Mesendoderm (in vitro differentiated cells): ENCODE measurements around the gene CLDN24.
A peak's percentile ranks its signal among the peaks of the same experiment; 100 is the strongest.

Experiments used
- DNase-seq: peaks from one replicate; pipeline ENCODE4 v3.0.0; 2013
- H2AK5ac ChIP-seq: 2 replicates; pipeline ENCODE4 v1.6.1; 2013; ENCODE audit warnings: low read length, inconsistent platforms
- H2BK120ac ChIP-seq: 2 replicates; pipeline ENCODE4 v1.6.1; 2013; ENCODE audit warnings: low read depth, mild to moderate bottlenecking, low read length, moderate library complexity, mixed read lengths
- H2BK15ac ChIP-seq: replicated peaks from 2 replicates; pipeline ENCODE4 v1.6.1; 2013; ENCODE audit warnings: low read depth, mild to moderate bottlenecking, moderate library complexity
- H2BK5ac ChIP-seq: 2 replicates; pipeline ENCODE4 v1.6.1; 2013; ENCODE audit warnings: low read length, inconsistent platforms
- H3K18ac ChIP-seq: 2 replicates; pipeline ENCODE4 v1.6.1; 2013; ENCODE audit warnings: mild to moderate bottlenecking, low read length, mixed read lengths
- H3K23ac ChIP-seq: one replicate; pipeline ENCODE4 v1.6.1; 2013; ENCODE audit warnings: low read length
- H3K27ac ChIP-seq: 2 replicates; pipeline ENCODE4 v1.5.1; 2013; ENCODE audit warnings: low read depth, mild to moderate bottlenecking, inconsistent platforms, low read length, moderate library complexity
- H3K27me3 ChIP-seq: 2 replicates; pipeline ENCODE4 v1.6.1; 2013; ENCODE audit warnings: low read length, control low read depth, mild to moderate bottlenecking, inconsistent platforms; ENCODE audit not compliant: insufficient read depth, poor library complexity
- H3K36me3 ChIP-seq: 2 replicates; pipeline ENCODE4 v1.6.1; 2013; ENCODE audit warnings: low read length, inconsistent platforms; ENCODE audit not compliant: control insufficient read depth, insufficient read depth
- H3K4ac ChIP-seq: one replicate; pipeline ENCODE4 v1.6.1; 2013; ENCODE audit warnings: low read depth, mild to moderate bottlenecking, low read length, moderate library complexity
- H3K4me1 ChIP-seq: 2 replicates; pipeline ENCODE4 v1.6.1; 2013; ENCODE audit warnings: low read depth, low read length, inconsistent platforms; ENCODE audit not compliant: control insufficient read depth
- H3K4me2 ChIP-seq: 2 replicates; pipeline ENCODE4 v1.6.1; 2013; ENCODE audit warnings: low read length
- H3K4me3 ChIP-seq: 2 replicates; pipeline ENCODE4 v1.5.1; 2013; ENCODE audit warnings: mild to moderate bottlenecking, low read length
- H3K56ac ChIP-seq: one replicate; pipeline ENCODE4 v1.6.1; 2013; ENCODE audit warnings: low read length
- H3K79me1 ChIP-seq: 2 replicates; pipeline ENCODE4 v1.6.1; 2013; ENCODE audit warnings: low read length, inconsistent platforms
- H3K79me2 ChIP-seq: 2 replicates; pipeline ENCODE4 v1.6.1; 2013; ENCODE audit warnings: mild to moderate bottlenecking, low read length; ENCODE audit not compliant: control insufficient read depth, insufficient read depth
- H3K9ac ChIP-seq: 2 replicates; pipeline ENCODE4 v1.6.1; 2013; ENCODE audit warnings: low read length, inconsistent platforms
- H4K5ac ChIP-seq: one replicate; pipeline ENCODE4 v1.6.1; 2013; ENCODE audit warnings: low read length
- H4K8ac ChIP-seq: one replicate; pipeline ENCODE4 v1.6.1; 2013; ENCODE audit warnings: low read depth, mild to moderate bottlenecking, control low read depth, low read length, moderate library complexity
- WGBS: extraction: QIAGEN DNeasy Blood & Tissue Kit; methylation state at CpG from one replicate; pipeline ENCODE4 v1.1.7; 2013; ENCODE audit warnings: low lambda C conversion rate, missing lambda C conversion rate; ENCODE audit not compliant: insufficient coverage; ENCODE audit errors: extremely low coverage; 5-methylcytosine and 5-hydroxymethylcytosine counted together

Gene CLDN24

GRCh38 chr4:183356173-183356830, 34.1 kb upstream of the CLDN24 start:
- Histone ChIP-seq H2BK120ac (no peak overlapping the region), H3K56ac (peak overlapping the region; percentile 7), H4K5ac (no peak overlapping the region), H3K23ac (no peak overlapping the region), H3K9ac (no peak overlapping the region), H2BK15ac (no peak overlapping the region), H3K4me2 (no peak overlapping the region), H4K8ac (no peak overlapping the region), H3K36me3 (no peaks in the 10 kb centered on the region), H3K18ac (no peak overlapping the region), H3K79me2 (no peaks in the 10 kb centered on the region), H2AK5ac (no peak overlapping the region), H3K4me1 (no peaks in the 10 kb centered on the region), H3K79me1 (no peaks in the 10 kb centered on the region), H3K27ac (no peak overlapping the region), H2BK5ac (no peak overlapping the region), H3K27me3 (no peaks in the 10 kb centered on the region), H3K4me3 (no peak overlapping the region), H3K4ac (no peak overlapping the region)
- DNase-seq, result no peak
- no CpG with 5 or more reads among the region's 20 CpGs for WGBS

GRCh38 chr4:183355405-183355804, 33.2 kb upstream of the CLDN24 start:
- H2BK5ac ChIP-seq, result no peak overlapping the region
- H3K23ac ChIP-seq, result no peak overlapping the region
- no peak overlapping the region for H3K4me3 ChIP-seq
- H3K4me2 ChIP-seq, result no peak overlapping the region
- H2BK120ac ChIP-seq, result no peak overlapping the region
- H2AK5ac ChIP-seq, result no peak overlapping the region
- no peaks in the 10 kb centered on the region for H3K36me3 ChIP-seq
- no peak overlapping the region for H3K4ac ChIP-seq
- H4K5ac ChIP-seq, result no peak overlapping the region
- H3K4me1 ChIP-seq, result no peaks in the 10 kb centered on the region
- no peak overlapping the region for H2BK15ac ChIP-seq
- no peaks in the 10 kb centered on the region for H3K79me1 ChIP-seq
- no peak overlapping the region for H3K56ac ChIP-seq
- H3K79me2 ChIP-seq, result no peaks in the 10 kb centered on the region
- no peaks in the 10 kb centered on the region for H3K27me3 ChIP-seq
- no peak overlapping the region for H3K27ac ChIP-seq
- no CpG with 5 or more reads among the region's 4 CpGs for WGBS
- H4K8ac ChIP-seq, result no peak overlapping the region
- H3K9ac ChIP-seq, result no peak overlapping the region
- H3K18ac ChIP-seq, result no peak overlapping the region
- DNase-seq, result no peak

GRCh38 chr4:183354219-183354618, 32.0 kb upstream of the CLDN24 start:
- Histone ChIP-seq H3K9ac (no peak overlapping the region), H3K79me1 (no peaks in the 10 kb centered on the region), H2BK120ac (no peak overlapping the region), H3K79me2 (no peaks in the 10 kb centered on the region), H3K4ac (no peak overlapping the region), H3K4me2 (no peak overlapping the region), H3K56ac (no peak overlapping the region), H3K27me3 (no peaks in the 10 kb centered on the region), H2BK5ac (no peak overlapping the region), H3K18ac (no peak overlapping the region), H4K5ac (no peak overlapping the region), H2AK5ac (no peak overlapping the region), H4K8ac (no peak overlapping the region), H3K4me1 (no peaks in the 10 kb centered on the region), H3K23ac (no peak overlapping the region), H2BK15ac (no peak overlapping the region), H3K27ac (no peak overlapping the region), H3K36me3 (no peaks in the 10 kb centered on the region), H3K4me3 (no peak overlapping the region)
- no peak for DNase-seq
- no CpG with 5 or more reads among the region's 9 CpGs for WGBS

DNA sequence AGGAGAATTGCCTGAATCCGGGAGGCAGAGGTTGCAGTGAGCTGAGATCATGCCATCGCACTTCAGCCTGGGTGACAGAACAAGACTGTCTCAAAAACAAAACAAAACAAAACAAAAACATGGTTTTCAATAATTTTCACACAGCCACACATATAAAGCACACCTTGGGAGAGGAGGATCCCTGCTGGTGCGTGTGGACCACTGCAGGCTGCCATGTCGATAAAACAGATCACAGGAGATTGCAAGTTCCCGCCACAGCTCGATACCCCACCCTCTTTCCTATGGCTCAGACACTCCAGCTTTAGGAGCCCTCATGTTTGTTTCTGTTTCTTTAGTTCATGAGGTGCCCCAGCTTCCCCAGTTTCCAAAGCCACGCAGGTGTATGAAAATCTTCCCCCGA, 31.3 kb upstream of the CLDN24 start:
- WGBS, result no CpG with 5 or more reads among the region's 8 CpGs
- Histone ChIP-seq H3K27ac (no peak overlapping the region), H3K4me3 (no peak overlapping the region)

DNA sequence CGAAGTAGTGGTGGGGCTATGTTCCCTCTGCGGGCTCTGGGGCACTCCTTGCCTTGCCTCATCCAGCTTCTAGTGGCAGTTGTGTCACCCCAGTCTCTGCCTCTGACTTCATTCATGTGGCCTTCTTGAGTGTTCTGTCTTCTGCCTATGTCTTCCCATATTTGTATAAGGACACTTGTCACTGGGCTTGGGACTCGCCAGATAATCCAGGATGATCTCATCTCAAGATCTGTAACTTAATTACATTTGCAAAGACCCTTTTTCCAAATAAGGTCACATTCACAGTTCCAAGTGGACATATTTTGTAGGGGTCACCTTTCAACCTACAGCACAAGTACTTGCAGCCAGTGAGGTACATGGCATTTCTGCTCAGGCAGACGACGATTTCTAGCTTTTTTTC, 30.3 kb upstream of the CLDN24 start:
- no peak overlapping the region for H3K56ac ChIP-seq
- H3K4me1 ChIP-seq, result peaks cover 2% of the 10 kb centered on the region
- no peak overlapping the region for H4K5ac ChIP-seq
- H3K9ac ChIP-seq, result no peak overlapping the region
- no peak overlapping the region for H2BK5ac ChIP-seq
- no peak overlapping the region for H3K4me2 ChIP-seq
- H2AK5ac ChIP-seq, result no peak overlapping the region
- H3K23ac ChIP-seq, result no peak overlapping the region
- no peak overlapping the region for H2BK120ac ChIP-seq
- no peaks in the 10 kb centered on the region for H3K79me2 ChIP-seq
- H4K8ac ChIP-seq, result no peak overlapping the region
- no peaks in the 10 kb centered on the region for H3K36me3 ChIP-seq
- H2BK15ac ChIP-seq, result no peak overlapping the region
- H3K18ac ChIP-seq, result no peak overlapping the region
- H3K27me3 ChIP-seq, result no peaks in the 10 kb centered on the region
- no peak overlapping the region for H3K4me3 ChIP-seq
- WGBS, result no CpG with 5 or more reads among the region's 5 CpGs
- no peak overlapping the region for H3K4ac ChIP-seq
- no peak overlapping the region for H3K27ac ChIP-seq
- DNase-seq, result no peak
- H3K79me1 ChIP-seq, result no peaks in the 10 kb centered on the region

More for the DNA sequence above, 31.3 kb upstream of the CLDN24 start:
- H2AK5ac ChIP-seq, result no peak overlapping the region
- no peak overlapping the region for H3K4ac ChIP-seq
- H3K4me2 ChIP-seq, result no peak overlapping the region
- no peak overlapping the region for H3K9ac ChIP-seq
- no peak overlapping the region for H3K56ac ChIP-seq
- no peak overlapping the region for H2BK120ac ChIP-seq
- H4K5ac ChIP-seq, result no peak overlapping the region
- no peaks in the 10 kb centered on the region for H3K36me3 ChIP-seq
- no peak overlapping the region for H4K8ac ChIP-seq
- H3K79me2 ChIP-seq, result no peaks in the 10 kb centered on the region
- H3K27me3 ChIP-seq, result no peaks in the 10 kb centered on the region
- H3K4me1 ChIP-seq, result peaks cover 2% of the 10 kb centered on the region
- no peaks in the 10 kb centered on the region for H3K79me1 ChIP-seq
- no peak overlapping the region for H2BK15ac ChIP-seq
- peak; percentile 21 for DNase-seq
- no peak overlapping the region for H3K18ac ChIP-seq
- H2BK5ac ChIP-seq, result no peak overlapping the region
- no peak overlapping the region for H3K23ac ChIP-seq
